ENCODE data around the gene FBRS. TPM values are rescaled to one million over a fixed set of nuclear protein-coding genes. Genes with fewer than 3 reads are reported as not detected.

The FBRS gene
- polyA plus RNA-seq, 1 of the 3 experiments (the other 2 are of a cell fraction), result 11.5 TPM

GRCh38 chr16:30662449-30662848 is 4.2 kb downstream of the FBRS start:
- H3K79me2 ChIP-seq (ENCODE audit: insufficient read depth), result peaks cover 49% of the 10 kb centered on the region
- H4K20me1 ChIP-seq (ENCODE audit: insufficient read depth), result peaks cover 37% of the 10 kb centered on the region; the same call in 1 of the 2 replicates
- DNase-seq, result no peak
- no peaks in the 10 kb centered on the region for H3K9me2 ChIP-seq
- no peak for TF ChIP-seq TAF1 (IDR thresholded peaks at IDR 0.05; ENCODE audit: borderline replicate concordance, low read depth, low read length)
- no peak for TF ChIP-seq SIN3A (IDR thresholded peaks at IDR 0.05; ENCODE audit: borderline replicate concordance, low read depth, low read length)
- no peak for TF ChIP-seq TCF12 (IDR thresholded peaks at IDR 0.05)
- no peak for TF ChIP-seq PBX3 (IDR thresholded peaks at IDR 0.05)
- no peak for TF ChIP-seq RXRA (IDR thresholded peaks at IDR 0.05; ENCODE audit: borderline replicate concordance, low read depth)
- TF ChIP-seq JUND (IDR thresholded peaks at IDR 0.05), result no peak
- no peak for TF ChIP-seq GABPA (IDR thresholded peaks at IDR 0.05; ENCODE audit: low read depth)
- TF ChIP-seq FOXM1 (IDR thresholded peaks at IDR 0.05; ENCODE audit: low read depth), result no peak
- TF ChIP-seq POLR2AphosphoS5 (IDR thresholded peaks at IDR 0.05; ENCODE audit: low read depth, low read length), result no peak
- no peak for TF ChIP-seq NRF1 (IDR thresholded peaks at IDR 0.05; ENCODE audit: low read depth, low read length)
- no peak for TF ChIP-seq YY1 (IDR thresholded peaks at IDR 0.05; ENCODE audit: low read depth)
- TF ChIP-seq TEAD4 (IDR thresholded peaks at IDR 0.05; ENCODE audit: borderline replicate concordance, insufficient read depth), result no peak
- TF ChIP-seq CTCF (IDR thresholded peaks at IDR 0.05), result no peak
- TF ChIP-seq MEF2A (IDR thresholded peaks at IDR 0.05; ENCODE audit: borderline replicate concordance, low read depth), result no peak
- TF ChIP-seq MXI1 (IDR thresholded peaks at IDR 0.05; ENCODE audit: low read depth, low read length), result no peak
- TF ChIP-seq FOSL2 (IDR thresholded peaks at IDR 0.05; ENCODE audit: borderline replicate concordance, low read depth), result no peak
- no peak for TF ChIP-seq FOXJ3 (CRISPR knock-in tag; IDR thresholded peaks at IDR 0.05)
- TF ChIP-seq EZH2phosphoT487 (IDR thresholded peaks at IDR 0.05; ENCODE audit: borderline replicate concordance, low read depth), result no peak
- no peak for TF ChIP-seq RCOR1 (IDR thresholded peaks at IDR 0.05; ENCODE audit: low read length)
- no peaks in the 10 kb centered on the region for H3K9me3 ChIP-seq
- POLR2A ChIA-PET, result no interaction called here
- no peak overlapping the region; the same call in 1 of the 2 replicates for H3K4me2 ChIP-seq
- no peak overlapping the region for H3K9ac ChIP-seq
- no peak overlapping the region for H3K4me3 ChIP-seq (ENCODE audit: low read depth in 2 of 2, low read length in 1 of 2)
- WGBS (ENCODE audit: low lambda C conversion rate), result 91% methylated on average over 4 of the region's 17 CpGs
- CTCF ChIA-PET, result interaction anchor here (2.6 kb wide), 1 partner anchor 10 kb away, joined by 11 read pairs; no protein-coding TSS in a partner anchor
- peaks cover 54 to 66% of the 10 kb centered on the region in 2 experiments for H3K36me3 ChIP-seq (replicated peaks in 1 of 2; ENCODE audit: control insufficient read depth in 1 of 2, insufficient read depth in 2 of 2, low read length in 1 of 2)
- peaks cover 9 to 18% of the 10 kb centered on the region in 2 experiments; a peak in 2 of 4 replicates for H3K4me1 ChIP-seq (ENCODE audit: control insufficient read depth in 1 of 2, insufficient read depth in 2 of 2, low read depth in 1 of 2, low read length in 1 of 2)
- H2AFZ ChIP-seq (ENCODE audit: low read depth), result no peak overlapping the region
- no peaks in the 10 kb centered on the region for H3K27me3 ChIP-seq (ENCODE audit: insufficient read depth)
- H3F3A ChIP-seq (replicated peaks; ENCODE audit: insufficient read depth), result peaks cover 3% of the 10 kb centered on the region
- no peak overlapping the region for H3K27ac ChIP-seq (ENCODE audit: low read depth in 2 of 2, low read length in 1 of 2)

Data from SK-N-SH (cell line).